ENCODE data around the gene RGS7. TPM values are rescaled to one million over a fixed set of nuclear protein-coding genes. Genes with fewer than 3 reads are reported as not detected.
A peak's percentile ranks its signal among the peaks of the same experiment; 100 is the strongest.

RGS7 gene
- total and polyA plus RNA-seq, 2 of the 8 experiments (the other 6 are each of a cell fraction or from before 2014, with no cell fraction given): 1.6 to 3.0 TPM

GRCh38 chr1:241355311-241356010 is 1.5 kb downstream of the RGS7 start:
- no peaks in the 10 kb centered on the region for H3K9me3 ChIP-seq (ENCODE audit: insufficient read depth in 2 of 2, low read depth in 1 of 2, low read length in 1 of 2)
- CTCF ChIA-PET (ENCODE audit: partially characterized antibody): interaction anchor here (0.6 kb wide), 1 partner anchor 623 kb away, joined by 3 read pairs; no protein-coding TSS in a partner anchor
- no peak overlapping the region for H4K8ac ChIP-seq (ENCODE audit: extremely low read depth, insufficient read depth, low read length)
- peak overlapping the region in 1 of 4 experiments; percentile 90; a peak in 1 of 8 replicates for H3K4me3 ChIP-seq (ENCODE audit: extremely low read depth in 1 of 4, insufficient read depth in 2 of 4, low read depth in 3 of 4, low read length in 4 of 4)
- no peaks in the 10 kb centered on the region for H3K36me3 ChIP-seq (ENCODE audit: control insufficient read depth in 2 of 4, insufficient read depth in 4 of 4, low read length in 3 of 4)
- peaks cover 0 to 5% (median 3%) of the 10 kb centered on the region in 4 experiments; a peak in 5 of 7 replicates for H3K4me1 ChIP-seq (replicated peaks in 1 of 4; ENCODE audit: control insufficient read depth in 3 of 4, insufficient read depth in 4 of 4, low read length in 3 of 4)
- no peaks in the 10 kb centered on the region for H4K20me1 ChIP-seq (replicated peaks in 1 of 2; ENCODE audit: control insufficient read depth in 1 of 2, insufficient read depth in 2 of 2, low read length in 2 of 2)
- peaks cover 0 to 18% (median 9%) of the 10 kb centered on the region in 4 experiments; a peak in 3 of 7 replicates for H3K27me3 ChIP-seq (replicated peaks in 1 of 4; ENCODE audit: control insufficient read depth in 3 of 4, extremely low read depth in 1 of 4, insufficient read depth in 3 of 4, low read length in 3 of 4)
- 88% methylated on average over 11 of the region's 11 CpGs; no CpG with 5 or more reads in 1 of the 2 experiments for WGBS, 2 experiments (ENCODE audit: extremely low coverage in 1 of 2, insufficient coverage in 1 of 2, insufficient read length in 1 of 2, insufficient replicate concordance in 2 of 2, low coverage in 1 of 2, low lambda C conversion rate in 2 of 2, missing lambda C conversion rate in 1 of 2)
- no peak overlapping the region for H2AFZ ChIP-seq (ENCODE audit: low read length)
- no peaks in the 10 kb centered on the region for H3K79me2 ChIP-seq (ENCODE audit: control insufficient read depth in 1 of 2, insufficient read depth in 2 of 2, low read length in 2 of 2)
- H2BK120ac ChIP-seq (replicated peaks; ENCODE audit: low read depth, low read length): no peak overlapping the region
- no peak overlapping the region for H2BK12ac ChIP-seq (ENCODE audit: low read depth, low read length)
- H3K23ac ChIP-seq (ENCODE audit: insufficient read length): no peak overlapping the region
- H4K91ac ChIP-seq (replicated peaks; ENCODE audit: insufficient read length, low read length): no peak overlapping the region
- TF ChIP-seq POLR2AphosphoS5 (IDR thresholded peaks at IDR 0.05; ENCODE audit: low read depth, low read length) (no peak), ATF2 (IDR thresholded peaks at IDR 0.05; ENCODE audit: low read length) (no peak), RAD21 (IDR thresholded peaks at IDR 0.05 in 1 of 2, conservative IDR thresholded peaks at IDR 0.05 in 1 of 2; ENCODE audit: low read depth in 2 of 2, low read length in 2 of 2) (no peak), FOSL1 (IDR thresholded peaks at IDR 0.05; ENCODE audit: insufficient read depth, low read depth, low read length) (no peak), CREB1 (IDR thresholded peaks at IDR 0.05) (no peak), CTBP2 (IDR thresholded peaks at IDR 0.05; ENCODE audit: borderline replicate concordance, insufficient read depth, insufficient read length, low read length) (no peak)
- H3K27ac ChIP-seq (ENCODE audit: low read depth, low read length): no peak overlapping the region
- no peak overlapping the region for H4K5ac ChIP-seq (ENCODE audit: insufficient read length, low read depth, low read length)
- no peak overlapping the region for H3K4ac ChIP-seq (replicated peaks; ENCODE audit: insufficient read length, low read depth, low read length)
- POLR2A ChIA-PET (ENCODE audit: partially characterized antibody): no interaction called here
- no peak overlapping the region for H2BK20ac ChIP-seq (ENCODE audit: low read length)
- no peak overlapping the region for H3K56ac ChIP-seq (replicated peaks; ENCODE audit: insufficient read length, low read depth, low read length)
- no peak overlapping the region for H3K18ac ChIP-seq (ENCODE audit: extremely low read depth, low read length)
- H3K9ac ChIP-seq (replicated peaks in 1 of 4; ENCODE audit: extremely low read depth in 1 of 4, low read depth in 3 of 4, low read length in 3 of 4): no peak overlapping the region
- H2BK5ac ChIP-seq (ENCODE audit: low read depth, low read length): no peak overlapping the region
- H3K23me2 ChIP-seq (ENCODE audit: low read depth, low read length): peaks cover 10% of the 10 kb centered on the region
- no peaks in the 10 kb centered on the region for H3K79me1 ChIP-seq (ENCODE audit: low read depth, low read length)
- no peak for DNase-seq (ENCODE audit: low read depth in 1 of 2, low spot score in 2 of 2)
- H2BK15ac ChIP-seq (ENCODE audit: low read length): no peak overlapping the region
- FAIRE-seq: no peak
- H3K14ac ChIP-seq (ENCODE audit: insufficient read length): no peak overlapping the region
- peak overlapping the region in 1 of 2 experiments; percentile 36; a peak in 1 of 4 replicates for H3K4me2 ChIP-seq (ENCODE audit: insufficient read depth in 1 of 2, low read depth in 2 of 2, low read length in 2 of 2)
- no peak overlapping the region for H2AK5ac ChIP-seq (ENCODE audit: low read depth, low read length)
